Natural killer cell (primary cell): ENCODE results near the gene HSPBP1. TPM values are rescaled to one million over a fixed set of nuclear protein-coding genes. Genes with fewer than 3 reads are reported as not detected.

Experiments
- ATAC-seq, 3 donors: fragments of 150-1000 bp in 2 of 3; fragments of 200-7000 bp in 1 of 3; cut with Tn5 transposase; 1 replicate in 1 of 3; 2 replicates in 2 of 3; pipeline ENCODE4 v1.10.0; 2021; ENCODE audit warnings: mild to moderate bottlenecking in 2 of 3, moderate library complexity in 2 of 3
- DNase-seq, 2 donors: peaks; one replicate each; pipeline versions ENCODE4 v3.0.0 to v3.0.0-alpha.2; 2013 to 2021; ENCODE audit warnings: mixed read lengths in 1 of 2
- H3K27ac ChIP-seq: one replicate; pipeline ENCODE4 v1.5.1; 2013; ENCODE audit warnings: mild to moderate bottlenecking, low read length
- H3K27me3 ChIP-seq: one replicate; pipeline ENCODE4 v1.6.1; 2013; ENCODE audit warnings: low read length; ENCODE audit not compliant: control insufficient read depth, insufficient read depth
- H3K36me3 ChIP-seq: one replicate; pipeline ENCODE4 v1.6.1; 2013; ENCODE audit warnings: low read length; ENCODE audit not compliant: control insufficient read depth, insufficient read depth
- H3K4me1 ChIP-seq: one replicate; pipeline ENCODE4 v1.6.1; 2013; ENCODE audit warnings: low read length; ENCODE audit not compliant: control insufficient read depth, insufficient read depth
- H3K4me3 ChIP-seq: one replicate; pipeline ENCODE4 v1.5.1; 2013; ENCODE audit warnings: low read length
- H3K9me3 ChIP-seq: one replicate; pipeline ENCODE4 v1.6.1; 2013; ENCODE audit warnings: low read length; ENCODE audit not compliant: control insufficient read depth, insufficient read depth
- H3K27ac Mint-ChIP-seq, 2 donors: one replicate each; pipeline ENCODE4 v1.8.0; 2022; ENCODE audit warnings: mild to moderate bottlenecking in 2 of 2, mixed read lengths in 2 of 2, moderate library complexity in 1 of 2
- H3K27me3 Mint-ChIP-seq, 2 donors: one replicate each; pipeline ENCODE4 v1.8.0; 2022; ENCODE audit warnings: low read depth in 2 of 2, mixed read lengths in 2 of 2
- H3K36me3 Mint-ChIP-seq: one replicate; pipeline ENCODE4 v1.8.0; 2022; ENCODE audit warnings: mixed read lengths
- H3K4me1 Mint-ChIP-seq, 2 donors: one replicate each; pipeline ENCODE4 v1.8.0; 2022; ENCODE audit warnings: mixed read lengths in 2 of 2
- H3K4me3 Mint-ChIP-seq: one replicate; pipeline ENCODE4 v1.8.0; 2022; ENCODE audit warnings: mild to moderate bottlenecking, moderate library complexity, mixed read lengths
- H3K9me3 Mint-ChIP-seq, 2 donors: one replicate each; pipeline ENCODE4 v1.8.0; 2022; ENCODE audit warnings: mixed read lengths in 2 of 2
- CTCF ChIP-seq: fragments of 200-600 bp; IDR thresholded peaks from one replicate; pipeline ENCODE4 v1.8.0; 2022; ENCODE audit warnings: antibody characterized with exemption
- WGBS: methylation state at CpG from one replicate; pipeline ENCODE4 v1.1.7; 2013; ENCODE audit warnings: missing lambda C conversion rate; ENCODE audit not compliant: insufficient coverage; 5-methylcytosine and 5-hydroxymethylcytosine counted together
- intact Hi-C: fragments of 100-400 bp; cut with micrococcal nuclease; formaldehyde crosslinking; loops from one replicate; pipeline ENCODE4 v1.14.2; 2022
- total RNA-seq, 4 donors: library from RNA; stranded (reverse); fragments of 120-200 nt in 1 of 4; gene quantifications; one replicate each; pipeline versions ENCODE4 v1.2.3 to v1.2.4, GENCODE V29; 2013 to 2022

The HSPBP1 gene
- total RNA-seq, 3 donors from 2014 or later (not counting 1 experiment from before 2014, with no cell fraction given) = 17.1 to 19.5 (median 18.5) TPM

- Histone ChIP-seq H3K4me3 (peak within 1 kb of the TSS; percentile 91), H3K36me3 (no peaks in the 10 kb centered on the region), H3K27me3 (no peaks in the 10 kb centered on the region), H3K9me3 (no peaks in the 10 kb centered on the region), H3K4me1 (peaks cover 54% of the 10 kb centered on the region), H3K27ac (peak within 1 kb of the TSS; percentile 95)
- ATAC-seq = peak; percentile 77 to 93 (median 84)
- WGBS = under 1% methylated on average over 76 of the region's 76 CpGs
- H3K27ac Mint-ChIP-seq = peak within 1 kb of the TSS; percentile 93 to 99
- no peak for TF ChIP-seq CTCF
- peak within 1 kb of the TSS; percentile 98 for H3K4me3 Mint-ChIP-seq
- peak; percentile 92 to 98 for DNase-seq
- intact Hi-C loops = loop anchor here (1.0 to 10.0 kb wide), 4 partner anchors 21 to 795 kb away; partner anchors contain the start of genes HSPBP1 and KMT5C
- H3K9me3 Mint-ChIP-seq = no peaks in the 10 kb centered on the region
- peaks cover 51 to 53% of the 10 kb centered on the region in 2 donors for H3K4me1 Mint-ChIP-seq
- no peaks in the 10 kb centered on the region for H3K27me3 Mint-ChIP-seq
- H3K36me3 Mint-ChIP-seq = no peaks in the 10 kb centered on the region
These were observed 20.9 kb downstream of the HSPBP1 start, which contains the start of gene PPP6R1 for GRCh38 chr19:55258828-55259539. TSS of gene PPP6R1 (minus strand) at chr19:55259017. CDS start at chr19:55247103, 11,914 bp downstream.

GRCh38 chr19:55258476-55258827, 21.5 kb downstream of the HSPBP1 start:
- Histone ChIP-seq H3K4me3 (peak overlapping the region; percentile 91), H3K9me3 (no peaks in the 10 kb centered on the region), H3K36me3 (no peaks in the 10 kb centered on the region), H3K4me1 (peaks cover 60% of the 10 kb centered on the region), H3K27me3 (no peaks in the 10 kb centered on the region), H3K27ac (peak overlapping the region; percentile 95)
- peak overlapping the region; percentile 93 to 99 for H3K27ac Mint-ChIP-seq
- peaks cover 56 to 59% of the 10 kb centered on the region in 2 donors for H3K4me1 Mint-ChIP-seq
- no peaks in the 10 kb centered on the region for H3K27me3 Mint-ChIP-seq
- no peaks in the 10 kb centered on the region for H3K9me3 Mint-ChIP-seq
- peak overlapping the region; percentile 97 for H3K4me3 Mint-ChIP-seq
- no peaks in the 10 kb centered on the region for H3K36me3 Mint-ChIP-seq
- intact Hi-C loops = loop anchor here (2.0 to 10.0 kb wide), 2 partner anchors 80 to 344 kb away; partner anchors contain the start of gene KMT5C
- 0% methylated on average over 53 of the region's 53 CpGs for WGBS
- TF ChIP-seq CTCF = no peak
- ATAC-seq (peak in 2 of 3 donors; percentile 6 to 19), DNase-seq (peak in 1 of 2 donors; percentile 69)

GRCh38 chr19:55257461-55258420, 22.2 kb downstream of the HSPBP1 start:
- ATAC-seq = no peak
- under 1% methylated on average over 51 of the region's 51 CpGs for WGBS

More at GRCh38 chr19:55257461-55258420, 22.2 kb downstream of the HSPBP1 start:
- Mint-ChIP-seq H3K27me3 (no peaks in the 10 kb centered on the region), H3K36me3 (no peaks in the 10 kb centered on the region), H3K27ac (peak overlapping the region; percentile 93 to 98), H3K4me3 (peak overlapping the region; percentile 98), H3K4me1 (peaks cover 63 to 66% of the 10 kb centered on the region in 2 donors), H3K9me3 (no peaks in the 10 kb centered on the region)
- no peak for TF ChIP-seq CTCF
- H3K4me3 ChIP-seq = peak overlapping the region; percentile 91
- H3K27ac ChIP-seq = peak overlapping the region; percentile 92
- no peaks in the 10 kb centered on the region for H3K9me3 ChIP-seq
- H3K36me3 ChIP-seq = no peaks in the 10 kb centered on the region
- peak in 1 of 2 donors; percentile 53 for DNase-seq
- intact Hi-C loops = loop anchor here (2.0 to 10.0 kb wide), 2 partner anchors 81 to 343 kb away; partner anchors contain the start of gene KMT5C
- H3K27me3 ChIP-seq = no peaks in the 10 kb centered on the region
- H3K4me1 ChIP-seq = peaks cover 67% of the 10 kb centered on the region
